Ascending aorta (tissue), 2 donors: ENCODE results near the gene PCDHGA8. TPM values are rescaled to one million over a fixed set of nuclear protein-coding genes. Genes with fewer than 3 reads are reported as not detected.

Source experiments
- DNase-seq, 2 donors: peaks; one replicate each; pipeline ENCODE4 v3.0.0-alpha.2; 2019; ENCODE audit warnings: low spot score in 2 of 2
- H3K27ac ChIP-seq, 2 donors: fragments of 200-600 bp; sonication (generic); one replicate each; pipeline ENCODE4 v1.5.1; 2016 to 2017; ENCODE audit warnings: mild to moderate bottlenecking in 1 of 2
- H3K27me3 ChIP-seq: fragments of 200-600 bp; sonication (generic); one replicate; pipeline ENCODE4 v1.5.1; 2017
- H3K36me3 ChIP-seq, 2 donors: fragments of 200-600 bp; sonication (generic); one replicate each; pipeline ENCODE4 v1.5.1; 2016
- H3K4me1 ChIP-seq, 2 donors: fragments of 200-600 bp; sonication (generic); one replicate each; pipeline ENCODE4 v1.5.1; 2016 to 2017; ENCODE audit warnings: mild to moderate bottlenecking in 1 of 2
- H3K4me3 ChIP-seq, 2 donors: fragments of 200-600 bp; sonication (generic); one replicate each; pipeline ENCODE4 v1.5.1; 2016 to 2017; ENCODE audit warnings: mild to moderate bottlenecking in 1 of 2
- H3K9me3 ChIP-seq, 2 donors: fragments of 200-600 bp; sonication (generic); one replicate each; pipeline ENCODE4 v1.5.1; 2016
- CTCF ChIP-seq, 3 experiments: fragments of 200-600 bp in 2 of 3; fragments of 450-650 bp in 1 of 3; sonication (generic) in 2 of 3; IDR thresholded peaks; one replicate each; pipeline ENCODE4 v1.5.1; 2016 to 2019; ENCODE audit warnings: antibody characterized with exemption in 3 of 3, mild to moderate bottlenecking in 1 of 3, moderate library complexity in 1 of 3
- intact Hi-C: fragments of 100-400 bp; cut with DNase I; formaldehyde crosslinking; loops from one replicate; pipeline ENCODE4 v1.15.1; 2023
- total RNA-seq: library from RNA; depleted of rRNA; stranded (reverse); fragments of >200 nt; gene quantifications from one replicate; pipeline ENCODE4 v1.1.0, GENCODE V29; 2016

Gene PCDHGA8
- total RNA-seq, 1 donor from 2014 or later: 3.2 TPM

- Histone ChIP-seq H3K27ac (no peak within 1 kb of the TSS), H3K4me1 (no peaks in the 10 kb centered on the region), H3K27me3 (no peaks in the 10 kb centered on the region), H3K36me3 (peaks cover 0 to 3% of the 10 kb centered on the region in 2 donors), H3K9me3 (peaks cover 67 to 99% of the 10 kb centered on the region in 2 donors), H3K4me3 (peak within 1 kb of the TSS in 1 of 2 donors; percentile 36)
- DNase-seq: no peak
- peak in 1 of 3 experiments; percentile 22 for TF ChIP-seq CTCF (IDR thresholded peaks at IDR 0.05)
- intact Hi-C loops: no loop called here
Observed at GRCh38 chr5:141349917-141350619, 42.4 kb upstream of the PCDHGA8 start, which contains the start of gene PCDHGB1. TSS of gene PCDHGB1 (plus strand) at chr5:141350099. CDS start at chr5:141350261, 162 bp downstream.

DNA sequence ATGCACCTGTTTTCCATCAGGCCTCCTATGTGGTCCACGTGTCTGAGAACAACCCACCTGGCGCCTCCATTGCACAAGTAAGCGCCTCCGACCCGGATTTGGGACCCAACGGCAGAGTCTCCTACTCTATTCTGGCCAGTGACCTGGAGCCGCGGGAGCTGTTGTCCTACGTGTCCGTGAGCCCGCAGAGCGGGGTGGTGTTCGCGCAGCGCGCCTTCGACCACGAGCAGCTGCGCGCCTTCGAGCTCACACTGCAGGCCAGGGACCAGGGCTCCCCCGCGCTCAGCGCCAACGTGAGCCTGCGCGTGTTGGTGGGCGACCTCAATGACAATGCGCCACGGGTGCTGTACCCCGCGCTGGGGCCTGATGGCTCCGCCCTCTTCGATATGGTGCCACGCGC is 40.8 kb upstream of the PCDHGA8 start:
- Histone ChIP-seq H3K36me3 (peaks cover 0 to 4% of the 10 kb centered on the region in 2 donors), H3K27ac (no peak overlapping the region), H3K9me3 (peaks cover 73 to 100% of the 10 kb centered on the region in 2 donors), H3K27me3 (no peaks in the 10 kb centered on the region), H3K4me1 (no peaks in the 10 kb centered on the region), H3K4me3 (no peak overlapping the region)
- intact Hi-C loops: no loop called here
- DNase-seq: no peak
- no peak for TF ChIP-seq CTCF (IDR thresholded peaks at IDR 0.05)

GRCh38 chr5:141354900-141355469 is 37.4 kb upstream of the PCDHGA8 start, which contains the start of gene PCDHGA4:
TSS of gene PCDHGA4 (plus strand) at chr5:141355021. CDS start at chr5:141355108, 87 bp downstream.
- no peak for DNase-seq
- Histone ChIP-seq H3K9me3 (peaks cover 81 to 99% of the 10 kb centered on the region in 2 donors), H3K4me3 (peak within 1 kb of the TSS; percentile 29 to 30), H3K27ac (no peak within 1 kb of the TSS), H3K27me3 (no peaks in the 10 kb centered on the region), H3K4me1 (no peaks in the 10 kb centered on the region), H3K36me3 (peaks cover 0 to 4% of the 10 kb centered on the region in 2 donors)
- intact Hi-C loops: no loop called here
- peak in 2 of 3 experiments; percentile 11 to 27 for TF ChIP-seq CTCF (IDR thresholded peaks at IDR 0.05)

- intact Hi-C loops: no loop called here
- Histone ChIP-seq H3K4me1 (no peaks in the 10 kb centered on the region), H3K36me3 (peaks cover 0 to 4% of the 10 kb centered on the region in 2 donors), H3K27ac (no peak overlapping the region), H3K4me3 (peak overlapping the region; percentile 29 to 30), H3K27me3 (no peaks in the 10 kb centered on the region), H3K9me3 (peaks cover 81 to 99% of the 10 kb centered on the region in 2 donors)
- TF ChIP-seq CTCF (IDR thresholded peaks at IDR 0.05): no peak
- no peak for DNase-seq
Observed at GRCh38 chr5:141355641-141356040, 36.8 kb upstream of the PCDHGA8 start.

DNA sequence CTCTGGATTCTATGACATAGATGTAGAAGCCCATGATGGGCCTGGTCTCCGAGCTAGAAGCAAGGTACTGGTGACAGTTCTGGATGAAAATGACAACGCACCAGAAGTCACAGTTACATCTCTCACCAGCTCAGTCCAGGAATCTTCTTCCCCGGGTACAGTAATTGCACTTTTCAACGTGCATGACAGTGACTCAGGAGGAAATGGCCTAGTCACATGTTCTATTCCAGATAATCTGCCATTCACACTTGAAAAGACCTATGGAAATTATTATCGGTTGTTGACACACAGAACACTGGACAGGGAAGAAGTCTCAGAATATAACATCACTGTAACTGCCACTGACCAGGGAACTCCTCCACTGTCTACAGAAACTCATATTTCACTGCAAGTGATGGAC is 36.3 kb upstream of the PCDHGA8 start:
- Histone ChIP-seq H3K9me3 (peaks cover 81 to 99% of the 10 kb centered on the region in 2 donors), H3K27ac (no peak overlapping the region), H3K36me3 (peaks cover 0 to 4% of the 10 kb centered on the region in 2 donors), H3K4me3 (no peak overlapping the region), H3K4me1 (no peaks in the 10 kb centered on the region), H3K27me3 (no peaks in the 10 kb centered on the region)
- intact Hi-C loops: no loop called here
- no peak for TF ChIP-seq CTCF (IDR thresholded peaks at IDR 0.05)
- DNase-seq: no peak
